Prostate gland (tissue), 2 donors: ENCODE measurements around the gene RAI2.

Source experiments
- POLR2A ChIP-seq: fragments of 450-650 bp; IDR thresholded peaks from one replicate; pipeline ENCODE4 v1.6.1; 2016; ENCODE audit warnings: antibody characterized with exemption, mild to moderate bottlenecking
- TF ChIP-seq, protein P1 (sequence below), 4 experiments: fragments of 200-600 bp in 2 of 4; fragments of 450-650 bp in 2 of 4; sonication (generic) in 2 of 4; IDR thresholded peaks; 1 replicate in 3 of 4; 2 replicates in 1 of 4; pipeline ENCODE4 v1.5.1; 2016 to 2019; ENCODE audit warnings: antibody characterized with exemption in 4 of 4, mild to moderate bottlenecking in 2 of 4, moderate library complexity in 2 of 4

- TF ChIP-seq POLR2A = no peak
- TF ChIP-seq, protein P1, sequence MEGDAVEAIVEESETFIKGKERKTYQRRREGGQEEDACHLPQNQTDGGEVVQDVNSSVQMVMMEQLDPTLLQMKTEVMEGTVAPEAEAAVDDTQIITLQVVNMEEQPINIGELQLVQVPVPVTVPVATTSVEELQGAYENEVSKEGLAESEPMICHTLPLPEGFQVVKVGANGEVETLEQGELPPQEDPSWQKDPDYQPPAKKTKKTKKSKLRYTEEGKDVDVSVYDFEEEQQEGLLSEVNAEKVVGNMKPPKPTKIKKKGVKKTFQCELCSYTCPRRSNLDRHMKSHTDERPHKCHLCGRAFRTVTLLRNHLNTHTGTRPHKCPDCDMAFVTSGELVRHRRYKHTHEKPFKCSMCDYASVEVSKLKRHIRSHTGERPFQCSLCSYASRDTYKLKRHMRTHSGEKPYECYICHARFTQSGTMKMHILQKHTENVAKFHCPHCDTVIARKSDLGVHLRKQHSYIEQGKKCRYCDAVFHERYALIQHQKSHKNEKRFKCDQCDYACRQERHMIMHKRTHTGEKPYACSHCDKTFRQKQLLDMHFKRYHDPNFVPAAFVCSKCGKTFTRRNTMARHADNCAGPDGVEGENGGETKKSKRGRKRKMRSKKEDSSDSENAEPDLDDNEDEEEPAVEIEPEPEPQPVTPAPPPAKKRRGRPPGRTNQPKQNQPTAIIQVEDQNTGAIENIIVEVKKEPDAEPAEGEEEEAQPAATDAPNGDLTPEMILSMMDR (IDR thresholded peaks at IDR 0.05) = no peak
Observed at GRCh38 chrX:17861489-17862011, 452 bp upstream of the RAI2 start.
